Loucy (cell line): ENCODE measurements around the gene MECR.
A peak's percentile ranks its signal among the peaks of the same experiment; 100 is the strongest.

Source experiments
- H2AFZ ChIP-seq: fragments of 200-600 bp; sonication (generic); 2 replicates; pipeline ENCODE4 v1.6.0; 2016; ENCODE audit warnings: antibody characterized with exemption, mild to moderate bottlenecking, low read length, moderate library complexity
- H3F3A ChIP-seq: fragments of 200-600 bp; 2 replicates; pipeline ENCODE4 v1.6.0; 2016; ENCODE audit warnings: antibody characterized with exemption, low read depth, mild to moderate bottlenecking
- H3K27me3 ChIP-seq: fragments of 200-600 bp; sonication (generic); 2 replicates; pipeline ENCODE4 v1.6.1; 2014; ENCODE audit warnings: low read length, mild to moderate bottlenecking; ENCODE audit not compliant: insufficient read depth, poor library complexity, severe bottlenecking
- H3K36me3 ChIP-seq: fragments of 200-600 bp; sonication (generic); 2 replicates; pipeline ENCODE4 v1.6.1; 2016; ENCODE audit warnings: low read length; ENCODE audit not compliant: insufficient read depth
- H3K4me1 ChIP-seq: fragments of 200-600 bp; sonication (generic); 2 replicates; pipeline ENCODE4 v1.5.1; 2014; ENCODE audit warnings: low read length, mild to moderate bottlenecking; ENCODE audit not compliant: insufficient read depth, poor library complexity, severe bottlenecking
- H3K4me2 ChIP-seq: fragments of 200-600 bp; sonication (generic); 2 replicates; pipeline ENCODE4 v1.6.0; 2014; ENCODE audit warnings: antibody characterized with exemption, low read length, low read depth, mild to moderate bottlenecking; ENCODE audit not compliant: poor library complexity, severe bottlenecking
- H3K4me3 ChIP-seq: fragments of 200-600 bp; sonication (generic); 2 replicates; pipeline ENCODE4 v1.5.1; 2014; ENCODE audit warnings: low read length, mild to moderate bottlenecking, mixed read lengths; ENCODE audit not compliant: poor library complexity, severe bottlenecking
- H3K79me2 ChIP-seq: fragments of 200-600 bp; sonication (generic); 2 replicates; pipeline ENCODE4 v1.6.1; 2014; ENCODE audit warnings: low read length; ENCODE audit not compliant: insufficient read depth
- H3K9ac ChIP-seq: fragments of 200-600 bp; sonication (generic); 2 replicates; pipeline ENCODE4 v1.6.0; 2014; ENCODE audit warnings: mild to moderate bottlenecking, low read depth, low read length, moderate library complexity; ENCODE audit not compliant: poor library complexity, severe bottlenecking
- H3K9me2 ChIP-seq: fragments of 200-600 bp; sonication (generic); replicated peaks from 2 replicates; pipeline ENCODE4 v1.6.1; 2016; ENCODE audit warnings: low read depth, low read length, mixed read lengths
- H3K9me3 ChIP-seq: fragments of 200-600 bp; sonication (generic); 2 replicates; pipeline ENCODE4 v1.6.1; 2014; ENCODE audit warnings: mild to moderate bottlenecking, antibody characterized with exemption, low read length, low read depth; ENCODE audit not compliant: insufficient read depth
- H4K20me1 ChIP-seq: fragments of 200-600 bp; sonication (generic); 2 replicates; pipeline ENCODE4 v1.6.0; 2014; ENCODE audit warnings: antibody characterized with exemption, low read length, mild to moderate bottlenecking; ENCODE audit not compliant: insufficient read depth, poor library complexity, severe bottlenecking
- CTCF ChIP-seq: fragments of 200-600 bp; sonication (generic); conservative IDR thresholded peaks from 2 replicates; pipeline ENCODE4 v1.5.1; 2014; ENCODE audit warnings: mild to moderate bottlenecking, antibody characterized with exemption, low read length
- EZH2phosphoT487 ChIP-seq: fragments of 200-600 bp; IDR thresholded peaks from 2 replicates; pipeline ENCODE4 v1.6.1; 2018; ENCODE audit warnings: antibody characterized with exemption, mild to moderate bottlenecking, moderate library complexity, borderline replicate concordance

MECR gene

GRCh38 chr1:29171089-29171488 lies 59.6 kb downstream of the MECR start:
- H3K9me3 ChIP-seq = no peaks in the 10 kb centered on the region
- H3K9me2 ChIP-seq = no peaks in the 10 kb centered on the region
- no peak overlapping the region for H2AFZ ChIP-seq
- H3K4me3 ChIP-seq = peak overlapping the region; percentile 48
- H3K4me2 ChIP-seq = peak overlapping the region; percentile 72
- H3K4me1 ChIP-seq = peaks cover 51% of the 10 kb centered on the region
- no peak overlapping the region for H3K9ac ChIP-seq
- TF ChIP-seq EZH2phosphoT487 (no peak), CTCF (no peak)
- H3K36me3 ChIP-seq = peaks cover 39% of the 10 kb centered on the region
- H3F3A ChIP-seq = 0 out of 2 replicates have a peak, but pooled peaks cover 11% of the 10 kb centered on the region
- peaks cover 94% of the 10 kb centered on the region for H4K20me1 ChIP-seq
- peaks cover 99% of the 10 kb centered on the region for H3K79me2 ChIP-seq
- H3K27me3 ChIP-seq = no peaks in the 10 kb centered on the region

- TF ChIP-seq EZH2phosphoT487 = no peak
- peaks cover 98% of the 10 kb centered on the region for H4K20me1 ChIP-seq
Observed at GRCh38 chr1:29169976-29170375, 60.8 kb downstream of the MECR start.

GRCh38 chr1:29167904-29168303 lies 62.8 kb downstream of the MECR start:
- Histone ChIP-seq H3K27me3 (no peaks in the 10 kb centered on the region), H2AFZ (no peak overlapping the region), H3F3A (0 out of 2 replicates have a peak, but pooled peaks cover 11% of the 10 kb centered on the region), H3K4me1 (peaks cover 62% of the 10 kb centered on the region), H3K9me2 (no peaks in the 10 kb centered on the region), H3K4me2 (no peak overlapping the region), H3K79me2 (peaks cover 100% of the 10 kb centered on the region), H3K4me3 (no peak overlapping the region), H4K20me1 (peaks cover 100% of the 10 kb centered on the region), H3K9me3 (no peaks in the 10 kb centered on the region), H3K9ac (no peak overlapping the region), H3K36me3 (peaks cover 71% of the 10 kb centered on the region)
- TF ChIP-seq EZH2phosphoT487 = no peak
- TF ChIP-seq CTCF = no peak

More at GRCh38 chr1:29169976-29170375, 60.8 kb downstream of the MECR start:
- H3K9me2 ChIP-seq = no peaks in the 10 kb centered on the region
- H3K79me2 ChIP-seq = peaks cover 100% of the 10 kb centered on the region
- peak overlapping the region; percentile 48 for H3K4me3 ChIP-seq
- H3F3A ChIP-seq = 0 out of 2 replicates have a peak, but pooled peaks cover 11% of the 10 kb centered on the region
- no peaks in the 10 kb centered on the region for H3K27me3 ChIP-seq
- peaks cover 54% of the 10 kb centered on the region for H3K4me1 ChIP-seq
- no peak overlapping the region for H3K9ac ChIP-seq
- H3K4me2 ChIP-seq = peak overlapping the region; percentile 72
- H3K36me3 ChIP-seq = peaks cover 50% of the 10 kb centered on the region
- no peak overlapping the region for H2AFZ ChIP-seq
- H3K9me3 ChIP-seq = no peaks in the 10 kb centered on the region

- no peaks in the 10 kb centered on the region for H3K27me3 ChIP-seq
- H3K4me3 ChIP-seq = no peak overlapping the region
- peaks cover 62% of the 10 kb centered on the region for H3K4me1 ChIP-seq
- H3K9ac ChIP-seq = no peak overlapping the region
- TF ChIP-seq EZH2phosphoT487 (no peak), CTCF (no peak)
- no peaks in the 10 kb centered on the region for H3K9me2 ChIP-seq
- H4K20me1 ChIP-seq = peaks cover 100% of the 10 kb centered on the region
- no peaks in the 10 kb centered on the region for H3K9me3 ChIP-seq
- peaks cover 67% of the 10 kb centered on the region for H3K36me3 ChIP-seq
- 0 out of 2 replicates have a peak, but pooled peaks cover 7% of the 10 kb centered on the region for H3F3A ChIP-seq
- peaks cover 99% of the 10 kb centered on the region for H3K79me2 ChIP-seq
- H3K4me2 ChIP-seq = peak overlapping the region; percentile 26
- no peak overlapping the region for H2AFZ ChIP-seq
Observed at GRCh38 chr1:29166291-29166878, 64.3 kb downstream of the MECR start.
